K562 (cell line): ENCODE measurements around the gene SHISA4. TPM values are rescaled to one million over a fixed set of nuclear protein-coding genes. Genes with fewer than 3 reads are reported as not detected.

Source experiments
- EGR1 ChIP-seq: fragments of 450-650 bp; conservative IDR thresholded peaks from 2 replicates; pipeline ENCODE4 v1.6.1; 2017; ENCODE audit warnings: mild to moderate bottlenecking
- EWSR1 ChIP-seq: fragments of 450-650 bp; IDR thresholded peaks from 2 replicates; pipeline ENCODE4 v1.6.1; 2018; ENCODE audit warnings: borderline replicate concordance, mild to moderate bottlenecking, low read depth, moderate library complexity; ENCODE audit not compliant: partially characterized antibody
- FOXP1 ChIP-seq: sonication (generic); formaldehyde crosslinking; IDR thresholded peaks from 2 replicates; pipeline ENCODE4 v1.8.0; 2022; ENCODE audit warnings: mild to moderate bottlenecking, missing genetic modification reagents
- HNRNPLL ChIP-seq: fragments of 200-400 bp; formaldehyde crosslinking; IDR thresholded peaks from 2 replicates; pipeline ENCODE4 v1.6.1; 2017; ENCODE audit warnings: low read length, low read depth, mild to moderate bottlenecking; ENCODE audit not compliant: poor library complexity, severe bottlenecking
- HOXB6 ChIP-seq: fragments of 250-450 bp; sonication (Bioruptor Pico); IDR thresholded peaks from 2 replicates; pipeline ENCODE4 v1.5.1; 2022; ENCODE audit warnings: mild to moderate bottlenecking, borderline replicate concordance
- IRF2 ChIP-seq: sonication (generic); formaldehyde crosslinking; IDR thresholded peaks from 2 replicates; pipeline ENCODE4 v1.8.1; 2022; ENCODE audit warnings: mild to moderate bottlenecking, missing genetic modification reagents
- PCBP2 ChIP-seq: fragments of 200-400 bp; formaldehyde crosslinking; IDR thresholded peaks from 2 replicates; pipeline ENCODE4 v1.6.1; 2018; ENCODE audit warnings: low read length, low read depth, mild to moderate bottlenecking, moderate library complexity; ENCODE audit not compliant: poor library complexity, severe bottlenecking
- POLR2B ChIP-seq: fragments of 450-650 bp; IDR thresholded peaks from 2 replicates; pipeline ENCODE4 v1.6.1; 2018; ENCODE audit warnings: low read depth; ENCODE audit not compliant: partially characterized antibody
- SMARCE1 ChIP-seq: fragments of 450-650 bp; IDR thresholded peaks from 2 replicates; pipeline ENCODE4 v1.7.1; 2016; ENCODE audit warnings: mild to moderate bottlenecking
- SMC3 ChIP-seq: conservative IDR thresholded peaks from 2 replicates; pipeline ENCODE4 v1.6.1; 2011; ENCODE audit warnings: low read depth, low read length, improper control_type of control experiment; ENCODE audit not compliant: insufficient read depth
- STAT5A ChIP-seq: IDR thresholded peaks from 2 replicates; pipeline ENCODE4 v1.6.1; 2012; ENCODE audit warnings: low read length, inconsistent platforms, borderline replicate concordance
- WHSC1 ChIP-seq: IDR thresholded peaks from one replicate; pipeline ENCODE4 v1.6.1; 2012; ENCODE audit warnings: low read length, control low read depth, inconsistent platforms
- ZKSCAN1 ChIP-seq: fragments of 150-350 bp; IDR thresholded peaks from 2 replicates; pipeline ENCODE4 v1.6.1; 2016; ENCODE audit warnings: low read depth, low read length
- ZNF146 ChIP-seq: IDR thresholded peaks from one replicate; pipeline ENCODE4 v1.6.1; 2018; ENCODE audit warnings: missing compliant biosample characterization; ENCODE audit not compliant: unreplicated experiment
- polyA plus RNA-seq, 8 experiments: library from polyadenylated mRNA; depleted of rRNA in 4 of 8; stranded (reverse) in 5 of 8; unstranded in 3 of 8; fragments of >200 nt; fragmentation: Nextera tagmentation in 2 of 8; fragmentation: Illumina TruSeq in 1 of 8; extraction: Ambion mirVana in 2 of 8; extraction: Trizol in 1 of 8; gene quantifications; 2 replicates each; pipeline versions ENCODE4 v1.2.1 to v1.2.3, GENCODE V29; 2011 to 2014; ENCODE audit warnings: inconsistent platforms in 1 of 8, missing spikeins in 1 of 8
- total RNA-seq, 7 experiments: library from RNA; depleted of rRNA in 6 of 7; stranded (reverse); fragments of >200 nt in 6 of 7; fragmentation: Illumina TruSeq in 2 of 7; extraction: Trizol in 2 of 7; gene quantifications; 2 replicates each; pipeline versions ENCODE4 v1.2.1 to v1.2.3, GENCODE V29; 2011 to 2021; ENCODE audit warnings: low replicate concordance in 1 of 7
- TF ChIP-seq, protein P1 (sequence below): fragments of 250-450 bp; sonication (Bioruptor Pico); IDR thresholded peaks from 2 replicates; pipeline ENCODE4 v1.5.0; 2020; ENCODE audit warnings: mild to moderate bottlenecking, borderline replicate concordance
- TF ChIP-seq, protein P2 (sequence below): fragments of 250-450 bp; sonication (Bioruptor Pico); IDR thresholded peaks from 2 replicates; pipeline ENCODE4 v1.8.0; 2021; ENCODE audit warnings: moderate library complexity, mild to moderate bottlenecking, inconsistent platforms
- TF ChIP-seq, protein P3 (sequence below): sonication (generic); formaldehyde crosslinking; IDR thresholded peaks from 2 replicates; pipeline ENCODE4 v1.9.0; 2022; ENCODE audit warnings: mild to moderate bottlenecking, missing genetic modification reagents
- TF ChIP-seq, protein P4 (sequence below): conservative IDR thresholded peaks from 2 replicates; pipeline ENCODE4 v1.6.1; 2011; ENCODE audit warnings: low read depth, mild to moderate bottlenecking, low read length; ENCODE audit not compliant: control insufficient read depth
- TF ChIP-seq, protein P5 (sequence below): sonication (generic); formaldehyde crosslinking; IDR thresholded peaks from 2 replicates; pipeline ENCODE4 v1.8.1; 2022; ENCODE audit warnings: missing genetic modification reagents
- TF ChIP-seq, protein P6 (sequence below): fragments of 150-350 bp; IDR thresholded peaks from 2 replicates; pipeline ENCODE4 v1.6.1; 2014; ENCODE audit warnings: low read depth, mild to moderate bottlenecking, low read length, borderline replicate concordance

Gene SHISA4
- total and polyA plus RNA-seq, 9 of the 15 experiments (the other 6 are each of a cell fraction or from before 2014, with no cell fraction given), result 0.15 to 0.95 (median 0.68) TPM; not detected in 2

DNA sequence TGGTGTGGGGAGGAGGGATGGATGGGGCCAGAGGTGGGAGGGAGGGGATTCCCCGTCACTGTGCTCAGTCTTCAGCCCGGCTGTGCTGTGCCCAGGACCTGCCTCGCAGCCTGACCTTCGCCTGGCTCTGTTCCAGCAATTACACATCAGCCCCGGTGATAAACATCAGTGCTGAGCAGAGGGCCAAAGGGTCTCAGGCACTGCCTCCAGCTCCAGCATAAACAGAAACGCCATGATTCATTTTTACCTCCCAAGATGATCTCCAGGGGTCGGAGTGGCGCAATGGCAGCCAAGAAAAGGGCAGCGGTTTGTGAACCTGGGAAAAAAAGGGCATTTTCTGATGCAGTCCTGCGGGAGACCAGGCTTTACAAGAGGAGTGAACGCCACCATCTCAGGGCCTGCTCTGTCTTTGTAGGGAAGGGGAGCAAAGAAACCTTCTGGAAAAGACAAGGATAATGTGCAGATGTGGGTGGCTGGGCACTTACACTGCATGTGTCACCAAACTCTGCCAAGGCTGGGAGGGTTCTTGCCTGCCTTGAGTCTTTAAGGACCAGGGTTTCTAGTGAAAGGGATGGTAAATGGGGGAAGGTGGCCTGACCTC, 28.1 kb downstream of the SHISA4 start (continued):
- TF ChIP-seq, protein P1, sequence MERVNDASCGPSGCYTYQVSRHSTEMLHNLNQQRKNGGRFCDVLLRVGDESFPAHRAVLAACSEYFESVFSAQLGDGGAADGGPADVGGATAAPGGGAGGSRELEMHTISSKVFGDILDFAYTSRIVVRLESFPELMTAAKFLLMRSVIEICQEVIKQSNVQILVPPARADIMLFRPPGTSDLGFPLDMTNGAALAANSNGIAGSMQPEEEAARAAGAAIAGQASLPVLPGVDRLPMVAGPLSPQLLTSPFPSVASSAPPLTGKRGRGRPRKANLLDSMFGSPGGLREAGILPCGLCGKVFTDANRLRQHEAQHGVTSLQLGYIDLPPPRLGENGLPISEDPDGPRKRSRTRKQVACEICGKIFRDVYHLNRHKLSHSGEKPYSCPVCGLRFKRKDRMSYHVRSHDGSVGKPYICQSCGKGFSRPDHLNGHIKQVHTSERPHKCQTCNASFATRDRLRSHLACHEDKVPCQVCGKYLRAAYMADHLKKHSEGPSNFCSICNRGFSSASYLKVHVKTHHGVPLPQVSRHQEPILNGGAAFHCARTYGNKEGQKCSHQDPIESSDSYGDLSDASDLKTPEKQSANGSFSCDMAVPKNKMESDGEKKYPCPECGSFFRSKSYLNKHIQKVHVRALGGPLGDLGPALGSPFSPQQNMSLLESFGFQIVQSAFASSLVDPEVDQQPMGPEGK, result no peak
- no peak for TF ChIP-seq SMC3
- TF ChIP-seq, protein P2, sequence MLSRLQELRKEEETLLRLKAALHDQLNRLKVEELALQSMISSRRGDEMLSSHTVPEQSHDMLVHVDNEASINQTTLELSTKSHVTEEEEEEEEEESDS (CRISPR knock-in tag), result no peak
- TF ChIP-seq IRF2 (CRISPR knock-in tag), result no peak
- TF ChIP-seq, protein P3, sequence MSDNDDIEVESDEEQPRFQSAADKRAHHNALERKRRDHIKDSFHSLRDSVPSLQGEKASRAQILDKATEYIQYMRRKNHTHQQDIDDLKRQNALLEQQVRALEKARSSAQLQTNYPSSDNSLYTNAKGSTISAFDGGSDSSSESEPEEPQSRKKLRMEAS (CRISPR knock-in tag), result 0 out of 2 replicates have a peak, but pooled peaks have one; percentile 33
- no peak for TF ChIP-seq PCBP2
- no peak for TF ChIP-seq EWSR1
- peak; percentile 88 for TF ChIP-seq SMARCE1
- no peak for TF ChIP-seq WHSC1
- TF ChIP-seq, protein P4, sequence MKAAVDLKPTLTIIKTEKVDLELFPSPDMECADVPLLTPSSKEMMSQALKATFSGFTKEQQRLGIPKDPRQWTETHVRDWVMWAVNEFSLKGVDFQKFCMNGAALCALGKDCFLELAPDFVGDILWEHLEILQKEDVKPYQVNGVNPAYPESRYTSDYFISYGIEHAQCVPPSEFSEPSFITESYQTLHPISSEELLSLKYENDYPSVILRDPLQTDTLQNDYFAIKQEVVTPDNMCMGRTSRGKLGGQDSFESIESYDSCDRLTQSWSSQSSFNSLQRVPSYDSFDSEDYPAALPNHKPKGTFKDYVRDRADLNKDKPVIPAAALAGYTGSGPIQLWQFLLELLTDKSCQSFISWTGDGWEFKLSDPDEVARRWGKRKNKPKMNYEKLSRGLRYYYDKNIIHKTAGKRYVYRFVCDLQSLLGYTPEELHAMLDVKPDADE, result no peak
- TF ChIP-seq STAT5A, result no peak
- no peak for TF ChIP-seq EGR1
- TF ChIP-seq HNRNPLL, result no peak
- TF ChIP-seq, protein P5, sequence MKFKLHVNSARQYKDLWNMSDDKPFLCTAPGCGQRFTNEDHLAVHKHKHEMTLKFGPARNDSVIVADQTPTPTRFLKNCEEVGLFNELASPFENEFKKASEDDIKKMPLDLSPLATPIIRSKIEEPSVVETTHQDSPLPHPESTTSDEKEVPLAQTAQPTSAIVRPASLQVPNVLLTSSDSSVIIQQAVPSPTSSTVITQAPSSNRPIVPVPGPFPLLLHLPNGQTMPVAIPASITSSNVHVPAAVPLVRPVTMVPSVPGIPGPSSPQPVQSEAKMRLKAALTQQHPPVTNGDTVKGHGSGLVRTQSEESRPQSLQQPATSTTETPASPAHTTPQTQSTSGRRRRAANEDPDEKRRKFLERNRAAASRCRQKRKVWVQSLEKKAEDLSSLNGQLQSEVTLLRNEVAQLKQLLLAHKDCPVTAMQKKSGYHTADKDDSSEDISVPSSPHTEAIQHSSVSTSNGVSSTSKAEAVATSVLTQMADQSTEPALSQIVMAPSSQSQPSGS (CRISPR knock-in tag), result no peak
- TF ChIP-seq HOXB6 (CRISPR knock-in tag), result no peak
- TF ChIP-seq FOXP1 (CRISPR knock-in tag), result no peak
- TF ChIP-seq, protein P6, sequence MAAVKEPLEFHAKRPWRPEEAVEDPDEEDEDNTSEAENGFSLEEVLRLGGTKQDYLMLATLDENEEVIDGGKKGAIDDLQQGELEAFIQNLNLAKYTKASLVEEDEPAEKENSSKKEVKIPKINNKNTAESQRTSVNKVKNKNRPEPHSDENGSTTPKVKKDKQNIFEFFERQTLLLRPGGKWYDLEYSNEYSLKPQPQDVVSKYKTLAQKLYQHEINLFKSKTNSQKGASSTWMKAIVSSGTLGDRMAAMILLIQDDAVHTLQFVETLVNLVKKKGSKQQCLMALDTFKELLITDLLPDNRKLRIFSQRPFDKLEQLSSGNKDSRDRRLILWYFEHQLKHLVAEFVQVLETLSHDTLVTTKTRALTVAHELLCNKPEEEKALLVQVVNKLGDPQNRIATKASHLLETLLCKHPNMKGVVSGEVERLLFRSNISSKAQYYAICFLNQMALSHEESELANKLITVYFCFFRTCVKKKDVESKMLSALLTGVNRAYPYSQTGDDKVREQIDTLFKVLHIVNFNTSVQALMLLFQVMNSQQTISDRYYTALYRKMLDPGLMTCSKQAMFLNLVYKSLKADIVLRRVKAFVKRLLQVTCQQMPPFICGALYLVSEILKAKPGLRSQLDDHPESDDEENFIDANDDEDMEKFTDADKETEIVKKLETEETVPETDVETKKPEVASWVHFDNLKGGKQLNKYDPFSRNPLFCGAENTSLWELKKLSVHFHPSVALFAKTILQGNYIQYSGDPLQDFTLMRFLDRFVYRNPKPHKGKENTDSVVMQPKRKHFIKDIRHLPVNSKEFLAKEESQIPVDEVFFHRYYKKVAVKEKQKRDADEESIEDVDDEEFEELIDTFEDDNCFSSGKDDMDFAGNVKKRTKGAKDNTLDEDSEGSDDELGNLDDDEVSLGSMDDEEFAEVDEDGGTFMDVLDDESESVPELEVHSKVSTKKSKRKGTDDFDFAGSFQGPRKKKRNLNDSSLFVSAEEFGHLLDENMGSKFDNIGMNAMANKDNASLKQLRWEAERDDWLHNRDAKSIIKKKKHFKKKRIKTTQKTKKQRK, result no peak
- TF ChIP-seq ZKSCAN1, result no peak
- no peak for TF ChIP-seq ZNF146
- TF ChIP-seq POLR2B, result no peak
